AG09309 (cell line): ENCODE results near the gene MAPK11.

ENCODE experiments used
- DNase-seq: peaks from one replicate; pipeline ENCODE4 v3.0.0-alpha.2; 2010; ENCODE audit warnings: low read depth
- H3K4me3 ChIP-seq: 2 replicates; pipeline ENCODE4 v1.5.1; 2011; ENCODE audit warnings: mild to moderate bottlenecking, low read depth, low read length, moderate library complexity; ENCODE audit not compliant: control insufficient read depth
- CTCF ChIP-seq: IDR thresholded peaks from 2 replicates; pipeline ENCODE4 v1.5.1; 2011; ENCODE audit warnings: mild to moderate bottlenecking, low read depth, low read length, inconsistent platforms; ENCODE audit not compliant: insufficient read depth, control insufficient read depth; ENCODE audit errors: missing control alignments

MAPK11 gene

GRCh38 chr22:50286701-50287318 is 16.6 kb upstream of the MAPK11 start:
- DNase-seq = no peak
- no peak for TF ChIP-seq CTCF
- no peak overlapping the region for H3K4me3 ChIP-seq

GRCh38 chr22:50286275-50286674 is 16.1 kb upstream of the MAPK11 start:
- H3K4me3 ChIP-seq = no peak overlapping the region
- TF ChIP-seq CTCF = no peak
- no peak for DNase-seq

- no peak overlapping the region for H3K4me3 ChIP-seq
- DNase-seq = no peak
- TF ChIP-seq CTCF = no peak
Observed at GRCh38 chr22:50285568-50286229, 15.5 kb upstream of the MAPK11 start.

GRCh38 chr22:50284479-50284878 is 14.3 kb upstream of the MAPK11 start:
- no peak overlapping the region for H3K4me3 ChIP-seq
- no peak for DNase-seq
- no peak for TF ChIP-seq CTCF

- no peak for DNase-seq
- no peak for TF ChIP-seq CTCF
- no peak overlapping the region for H3K4me3 ChIP-seq
Observed at GRCh38 chr22:50283821-50284220, 13.6 kb upstream of the MAPK11 start.

GRCh38 chr22:50282361-50283155 is 12.4 kb upstream of the MAPK11 start:
- TF ChIP-seq CTCF = no peak
- H3K4me3 ChIP-seq = no peak overlapping the region
- no peak for DNase-seq
